ENCODE data around the gene SLC2A4RG. TPM values are rescaled to one million over a fixed set of nuclear protein-coding genes. Genes with fewer than 3 reads are reported as not detected.

The SLC2A4RG gene
- total and polyA plus RNA-seq, 2 of the 4 experiments (the other 2 are of a cell fraction) = 5.0 to 50.3 TPM

DNA sequence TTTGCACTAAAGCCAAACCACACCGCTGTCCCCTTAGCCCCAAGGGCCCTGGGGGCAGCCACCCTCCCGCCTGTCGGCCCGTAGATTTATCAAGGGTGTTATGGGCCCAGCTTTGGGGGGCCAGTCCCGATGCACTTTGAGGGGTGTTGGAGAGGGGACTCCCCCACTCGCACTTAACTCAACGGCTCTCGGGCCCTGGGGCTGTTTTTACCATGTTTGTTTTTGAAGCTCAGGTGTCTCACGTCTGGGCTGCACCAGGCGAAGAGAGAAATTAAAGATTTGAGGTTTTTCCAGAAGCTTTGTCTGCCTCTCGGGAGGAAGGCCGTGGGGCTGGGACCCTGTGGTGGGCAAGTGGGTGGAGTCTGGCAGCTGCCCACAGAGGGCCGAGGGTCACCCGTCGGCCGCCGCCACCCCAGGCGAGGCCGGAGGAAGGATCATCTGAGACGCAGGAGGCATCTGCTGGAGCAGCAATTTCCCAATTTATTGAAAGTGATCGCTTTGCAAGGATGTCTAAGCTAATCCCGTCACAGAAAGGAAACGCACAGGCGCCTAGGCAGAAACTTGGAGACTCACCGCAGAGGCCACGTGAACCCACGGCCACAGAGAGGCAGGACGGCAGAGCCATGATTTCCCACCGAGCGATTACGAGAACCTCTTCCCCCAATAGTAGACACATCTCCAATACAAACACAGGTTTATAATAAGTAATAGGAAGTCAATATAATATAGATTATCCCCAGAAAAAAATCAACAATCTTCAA, 3.8 kb downstream of the SLC2A4RG start:
- no TSS peak for BruUV-seq (replicated peaks)
- in situ Hi-C loops (cut with MboI; ENCODE audit: low sequenced_read_pairs) = no loop called here

More for the DNA sequence above, 3.8 kb downstream of the SLC2A4RG start:
- H4K20me1 ChIP-seq (ENCODE audit: insufficient read depth, low read length) = peaks cover 11% of the 10 kb centered on the region
- no peak overlapping the region for H3K4me2 ChIP-seq (ENCODE audit: low read depth, low read length)
- no peak for TF ChIP-seq BHLHE40 (IDR thresholded peaks at IDR 0.05; ENCODE audit: low read depth, low read length)
- TF ChIP-seq POLR2A (IDR thresholded peaks at IDR 0.05; ENCODE audit: low read depth, low read length) = no peak
- no peak for TF ChIP-seq NFE2L2 (IDR thresholded peaks at IDR 0.05; ENCODE audit: low read depth, low read length)
- TF ChIP-seq MAFK (IDR thresholded peaks at IDR 0.05; ENCODE audit: low read depth, low read length) = no peak
- TF ChIP-seq RAD21 (IDR thresholded peaks at IDR 0.05; ENCODE audit: low read length) = no peak
- TF ChIP-seq CHD1 (IDR thresholded peaks at IDR 0.05; ENCODE audit: low read depth, low read length) = no peak
- TF ChIP-seq, protein P1, sequence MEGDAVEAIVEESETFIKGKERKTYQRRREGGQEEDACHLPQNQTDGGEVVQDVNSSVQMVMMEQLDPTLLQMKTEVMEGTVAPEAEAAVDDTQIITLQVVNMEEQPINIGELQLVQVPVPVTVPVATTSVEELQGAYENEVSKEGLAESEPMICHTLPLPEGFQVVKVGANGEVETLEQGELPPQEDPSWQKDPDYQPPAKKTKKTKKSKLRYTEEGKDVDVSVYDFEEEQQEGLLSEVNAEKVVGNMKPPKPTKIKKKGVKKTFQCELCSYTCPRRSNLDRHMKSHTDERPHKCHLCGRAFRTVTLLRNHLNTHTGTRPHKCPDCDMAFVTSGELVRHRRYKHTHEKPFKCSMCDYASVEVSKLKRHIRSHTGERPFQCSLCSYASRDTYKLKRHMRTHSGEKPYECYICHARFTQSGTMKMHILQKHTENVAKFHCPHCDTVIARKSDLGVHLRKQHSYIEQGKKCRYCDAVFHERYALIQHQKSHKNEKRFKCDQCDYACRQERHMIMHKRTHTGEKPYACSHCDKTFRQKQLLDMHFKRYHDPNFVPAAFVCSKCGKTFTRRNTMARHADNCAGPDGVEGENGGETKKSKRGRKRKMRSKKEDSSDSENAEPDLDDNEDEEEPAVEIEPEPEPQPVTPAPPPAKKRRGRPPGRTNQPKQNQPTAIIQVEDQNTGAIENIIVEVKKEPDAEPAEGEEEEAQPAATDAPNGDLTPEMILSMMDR (conservative IDR thresholded peaks at IDR 0.05; ENCODE audit: low read depth, low read length) = no peak
- no peak for TF ChIP-seq CEBPB (IDR thresholded peaks at IDR 0.05; ENCODE audit: low read depth, low read length)
- no peak for TF ChIP-seq RFX5 (IDR thresholded peaks at IDR 0.05; ENCODE audit: low read depth, low read length)
- no peak for TF ChIP-seq SMC3 (IDR thresholded peaks at IDR 0.05; ENCODE audit: low read depth, low read length)
- ChIA-PET POLR2A (ENCODE audit: unreplicated experiment) (no interaction called here), CTCF (no interaction called here)
- no peak overlapping the region for H2BK5ac ChIP-seq (ENCODE audit: low read depth, low read length, poor library complexity, severe bottlenecking)
- no peak overlapping the region for H3K18ac ChIP-seq (ENCODE audit: low read depth, low read length)
- H4K5ac ChIP-seq (ENCODE audit: low read depth, low read length) = no peak overlapping the region
- DNase-seq (no peak), ATAC-seq (ENCODE audit: low read depth) (no peak)
- H2BK120ac ChIP-seq (ENCODE audit: low read depth, low read length) = no peak overlapping the region
- H3K27me3 ChIP-seq (ENCODE audit: control insufficient read depth, insufficient read depth, low read length) = no peaks in the 10 kb centered on the region
- H3K27ac ChIP-seq (ENCODE audit: insufficient read depth, low read length) = no peak overlapping the region
- dilution Hi-C loops (cut with HindIII; ENCODE audit: low sequenced_read_pairs, unreplicated experiment) (no loop called here), intact Hi-C loops (cut with micrococcal nuclease) (no loop called here)
- 83% methylated on average over 16 of the region's 31 CpGs; no CpG with 5 or more reads in 1 of the 2 experiments for WGBS, 2 experiments (ENCODE audit: extremely low coverage in 2 of 2, insufficient read length in 1 of 2)
- no peak overlapping the region for H3K9ac ChIP-seq (ENCODE audit: low read depth, low read length)
- H2BK20ac ChIP-seq (ENCODE audit: low read depth, low read length) = no peak overlapping the region
- H3K4ac ChIP-seq (ENCODE audit: low read depth, low read length) = no peak overlapping the region
- H2AK5ac ChIP-seq (ENCODE audit: low read depth, low read length) = no peak overlapping the region
- no peak overlapping the region for H4K8ac ChIP-seq (ENCODE audit: low read depth in 2 of 2, low read length in 2 of 2)
- H3K4me1 ChIP-seq (ENCODE audit: control insufficient read depth, insufficient read depth, low read length) = peaks cover 10% of the 10 kb centered on the region
- H2AFZ ChIP-seq (replicated peaks; ENCODE audit: low read length, poor library complexity) = no peak overlapping the region
- H3K79me1 ChIP-seq (ENCODE audit: low read depth in 1 of 2, low read length in 2 of 2) = peaks cover 4 to 9% of the 10 kb centered on the region in 2 experiments; a peak in 2 of 4 replicates
- H2BK15ac ChIP-seq (ENCODE audit: low read depth, low read length) = no peak overlapping the region
- H3K9me1 ChIP-seq (ENCODE audit: insufficient read depth, low read length) = no peaks in the 10 kb centered on the region
- no peak overlapping the region for H3K23ac ChIP-seq (ENCODE audit: low read depth, low read length)
- no peaks in the 10 kb centered on the region for H3K9me3 ChIP-seq (ENCODE audit: control insufficient read depth, insufficient read depth, low read length)
- no peak overlapping the region for H4K91ac ChIP-seq (ENCODE audit: insufficient read depth, low read depth, low read length)
- no peak overlapping the region for H2AK9ac ChIP-seq (replicated peaks; ENCODE audit: low read depth, low read length, poor library complexity)
- no peak overlapping the region for H3K4me3 ChIP-seq (ENCODE audit: insufficient read depth, low read depth, low read length)
- H3K14ac ChIP-seq (replicated peaks; ENCODE audit: low read depth, low read length) = no peak overlapping the region
- H3K36me3 ChIP-seq (ENCODE audit: control insufficient read depth, insufficient read depth, low read length) = peaks cover 30% of the 10 kb centered on the region; the same call in 1 of the 2 replicates
- no peak overlapping the region for H3K56ac ChIP-seq (ENCODE audit: extremely low read depth, insufficient read depth, low read length)

Measured in IMR-90 (cell line).